Parathyroid adenoma (tissue), 2 donors: ENCODE data around the gene NOXA1.

Source experiments
- H2AFZ ChIP-seq: fragments of 300-600 bp; sonication (generic); one replicate; pipeline ENCODE4 v1.7.0; 2017; ENCODE audit warnings: antibody characterized with exemption, mild to moderate bottlenecking
- H3K27ac ChIP-seq: fragments of 300-600 bp; sonication (generic); one replicate; pipeline ENCODE4 v1.7.0; 2017
- H3K27me3 ChIP-seq: fragments of 300-600 bp; sonication (generic); one replicate; pipeline ENCODE4 v1.7.0; 2017; ENCODE audit warnings: low read length; ENCODE audit not compliant: control insufficient read depth, insufficient read depth
- H3K36me3 ChIP-seq: fragments of 300-600 bp; sonication (generic); one replicate; pipeline ENCODE4 v1.7.0; 2017; ENCODE audit warnings: low read length; ENCODE audit not compliant: control insufficient read depth, insufficient read depth
- H3K4me1 ChIP-seq: fragments of 300-600 bp; sonication (generic); one replicate; pipeline ENCODE4 v1.7.0; 2017; ENCODE audit warnings: control low read depth
- H3K4me2 ChIP-seq: fragments of 300-600 bp; sonication (generic); one replicate; pipeline ENCODE4 v1.7.0; 2017; ENCODE audit warnings: low read length
- H3K4me3 ChIP-seq: fragments of 300-600 bp; sonication (generic); one replicate; pipeline ENCODE4 v1.7.0; 2017; ENCODE audit warnings: low read depth, low read length
- H3K79me2 ChIP-seq: fragments of 300-600 bp; sonication (generic); one replicate; pipeline ENCODE4 v1.7.0; 2017; ENCODE audit warnings: control low read depth
- H3K9ac ChIP-seq: fragments of 300-600 bp; sonication (generic); one replicate; pipeline ENCODE4 v1.7.0; 2017; ENCODE audit warnings: mild to moderate bottlenecking
- H3K9me3 ChIP-seq: fragments of 300-600 bp; sonication (generic); one replicate; pipeline ENCODE4 v1.7.0; 2017; ENCODE audit warnings: low read length; ENCODE audit not compliant: control insufficient read depth
- CTCF ChIP-seq: fragments of 300-600 bp; sonication (generic); IDR thresholded peaks from one replicate; pipeline ENCODE4 v1.7.0; 2017; ENCODE audit warnings: antibody characterized with exemption, mild to moderate bottlenecking
- donor health status: primary hyperparathyroidism.

Gene NOXA1

GRCh38 chr9:137428841-137429545, 5.8 kb downstream of the NOXA1 start:
- Histone ChIP-seq H3K4me1 (no peaks in the 10 kb centered on the region), H3K4me3 (no peak overlapping the region), H3K36me3 (no peaks in the 10 kb centered on the region), H3K79me2 (no peaks in the 10 kb centered on the region), H3K4me2 (no peak overlapping the region), H3K27me3 (no peaks in the 10 kb centered on the region), H3K9ac (no peak overlapping the region), H3K9me3 (no peaks in the 10 kb centered on the region), H3K27ac (no peak overlapping the region), H2AFZ (no peak overlapping the region)
- no peak for TF ChIP-seq CTCF

GRCh38 chr9:137429546-137429890, 6.3 kb downstream of the NOXA1 start:
- no peaks in the 10 kb centered on the region for H3K27me3 ChIP-seq
- H3K9ac ChIP-seq, result no peak overlapping the region
- H3K4me1 ChIP-seq, result no peaks in the 10 kb centered on the region
- no peaks in the 10 kb centered on the region for H3K36me3 ChIP-seq
- no peaks in the 10 kb centered on the region for H3K79me2 ChIP-seq
- H3K4me2 ChIP-seq, result no peak overlapping the region
- H3K27ac ChIP-seq, result no peak overlapping the region
- H3K4me3 ChIP-seq, result no peak overlapping the region
- no peak for TF ChIP-seq CTCF
- H3K9me3 ChIP-seq, result no peaks in the 10 kb centered on the region
- no peak overlapping the region for H2AFZ ChIP-seq

- no peak overlapping the region for H2AFZ ChIP-seq
- no peaks in the 10 kb centered on the region for H3K4me1 ChIP-seq
- no peak for TF ChIP-seq CTCF
- H3K9ac ChIP-seq, result no peak overlapping the region
- no peaks in the 10 kb centered on the region for H3K9me3 ChIP-seq
- H3K36me3 ChIP-seq, result no peaks in the 10 kb centered on the region
- H3K79me2 ChIP-seq, result no peaks in the 10 kb centered on the region
- no peak overlapping the region for H3K27ac ChIP-seq
- no peak overlapping the region for H3K4me3 ChIP-seq
- no peak overlapping the region for H3K4me2 ChIP-seq
- no peaks in the 10 kb centered on the region for H3K27me3 ChIP-seq
Measured at GRCh38 chr9:137429974-137430722, 7.0 kb downstream of the NOXA1 start.

- no peaks in the 10 kb centered on the region for H3K36me3 ChIP-seq
Measured at GRCh38 chr9:137430723-137431415, 7.7 kb downstream of the NOXA1 start.

More at GRCh38 chr9:137430723-137431415, 7.7 kb downstream of the NOXA1 start:
- Histone ChIP-seq H3K9ac (no peak overlapping the region), H3K9me3 (no peaks in the 10 kb centered on the region), H3K27me3 (no peaks in the 10 kb centered on the region), H2AFZ (no peak overlapping the region), H3K4me3 (no peak overlapping the region), H3K4me2 (no peak overlapping the region), H3K4me1 (no peaks in the 10 kb centered on the region), H3K79me2 (no peaks in the 10 kb centered on the region), H3K27ac (no peak overlapping the region)
- no peak for TF ChIP-seq CTCF
